Measurements from ENCODE around the gene SLC17A5.

The SLC17A5 gene

DNA sequence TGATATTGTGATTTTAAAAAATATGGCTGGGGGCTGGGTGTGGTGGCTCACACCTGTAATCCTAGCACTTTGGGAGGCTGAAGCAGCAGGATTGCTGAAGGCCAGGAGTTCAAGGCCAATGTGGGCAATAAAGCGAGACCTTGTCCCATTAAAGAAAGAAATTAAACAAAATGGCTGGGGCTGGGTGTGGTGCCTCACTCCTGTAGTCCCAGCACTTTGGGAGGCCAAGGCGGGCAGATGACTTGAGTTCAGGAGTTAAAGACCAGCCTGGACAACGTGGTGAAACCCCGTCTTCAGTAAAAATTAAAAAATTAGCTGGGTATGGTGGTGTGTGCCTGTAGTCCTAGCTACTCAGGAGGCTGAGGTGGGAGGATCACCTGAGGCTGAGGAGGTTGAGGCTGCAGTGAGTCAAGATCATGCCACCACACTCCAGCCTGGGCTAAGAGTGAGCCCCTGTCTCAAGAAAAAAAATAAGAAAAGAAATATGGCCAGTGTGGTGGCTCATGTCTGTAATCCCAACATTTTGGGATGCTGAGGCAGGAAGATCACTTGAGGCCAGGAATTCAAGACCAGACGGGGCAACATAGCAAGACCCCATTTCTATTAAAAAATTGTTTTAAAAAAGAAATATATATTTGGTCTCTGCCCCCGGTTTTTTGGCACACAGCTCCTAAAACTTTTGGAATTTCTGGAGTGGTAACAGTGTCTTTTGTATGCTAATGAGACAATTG is 39.8 kb downstream of the SLC17A5 start:
- H3K4me3 ChIP-seq (ENCODE audit: low read depth, low read length): no peak overlapping the region
- TF ChIP-seq, protein P1, sequence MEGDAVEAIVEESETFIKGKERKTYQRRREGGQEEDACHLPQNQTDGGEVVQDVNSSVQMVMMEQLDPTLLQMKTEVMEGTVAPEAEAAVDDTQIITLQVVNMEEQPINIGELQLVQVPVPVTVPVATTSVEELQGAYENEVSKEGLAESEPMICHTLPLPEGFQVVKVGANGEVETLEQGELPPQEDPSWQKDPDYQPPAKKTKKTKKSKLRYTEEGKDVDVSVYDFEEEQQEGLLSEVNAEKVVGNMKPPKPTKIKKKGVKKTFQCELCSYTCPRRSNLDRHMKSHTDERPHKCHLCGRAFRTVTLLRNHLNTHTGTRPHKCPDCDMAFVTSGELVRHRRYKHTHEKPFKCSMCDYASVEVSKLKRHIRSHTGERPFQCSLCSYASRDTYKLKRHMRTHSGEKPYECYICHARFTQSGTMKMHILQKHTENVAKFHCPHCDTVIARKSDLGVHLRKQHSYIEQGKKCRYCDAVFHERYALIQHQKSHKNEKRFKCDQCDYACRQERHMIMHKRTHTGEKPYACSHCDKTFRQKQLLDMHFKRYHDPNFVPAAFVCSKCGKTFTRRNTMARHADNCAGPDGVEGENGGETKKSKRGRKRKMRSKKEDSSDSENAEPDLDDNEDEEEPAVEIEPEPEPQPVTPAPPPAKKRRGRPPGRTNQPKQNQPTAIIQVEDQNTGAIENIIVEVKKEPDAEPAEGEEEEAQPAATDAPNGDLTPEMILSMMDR (IDR thresholded peaks at IDR 0.05; ENCODE audit: insufficient read depth, low read length, missing control alignments): no peak
- DNase-seq (ENCODE audit: low read depth, low spot score): no peak
- ChIA-PET POLR2A (interaction anchor here (3.3 kb wide), 1 partner anchor 93 kb away, joined by 16 read pairs; the partner anchor contains the start of gene EEF1A1), CTCF (interaction anchor here (1.6 kb wide), 1 partner anchor 10 kb away, joined by 5 read pairs; no protein-coding TSS in a partner anchor)

DNA sequence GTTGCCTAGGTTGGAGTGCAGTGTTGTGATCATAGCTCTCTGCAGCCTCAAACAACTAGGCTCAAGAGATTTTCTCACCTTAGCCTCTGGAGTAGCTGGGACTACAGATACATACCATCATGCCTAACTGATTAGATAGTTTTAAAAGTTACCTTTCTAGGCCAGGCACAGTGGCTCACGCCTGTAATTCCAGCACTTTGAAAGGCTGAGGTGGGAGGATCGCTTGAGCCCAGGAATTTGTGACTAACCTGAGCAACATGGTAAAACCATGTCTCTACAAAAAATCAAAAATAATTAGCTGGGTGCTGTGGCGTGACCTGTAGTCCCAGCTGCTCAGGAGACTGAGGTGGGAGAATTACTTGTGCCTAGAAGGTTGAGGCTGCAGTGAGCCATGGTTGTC is 41.2 kb downstream of the SLC17A5 start:
- POLR2A ChIA-PET: interaction anchor here (0.6 to 4.4 kb wide), 4 partner anchors 32 to 99 kb away, joined by 3 to 37 read pairs (median 10); partner anchors contain the start of gene EEF1A1
- no peak for DNase-seq (ENCODE audit: low read depth, low spot score)
- H3K4me3 ChIP-seq (ENCODE audit: low read depth, low read length): no peak overlapping the region
- CTCF ChIA-PET: interaction anchor here (0.8 to 5.3 kb wide), 11 partner anchors 8 to 111 kb away, joined by 3 to 57 read pairs (median 5); partner anchors contain the start of gene EEF1A1
- TF ChIP-seq, protein P1 (IDR thresholded peaks at IDR 0.05; ENCODE audit: insufficient read depth, low read length, missing control alignments): no peak

DNA sequence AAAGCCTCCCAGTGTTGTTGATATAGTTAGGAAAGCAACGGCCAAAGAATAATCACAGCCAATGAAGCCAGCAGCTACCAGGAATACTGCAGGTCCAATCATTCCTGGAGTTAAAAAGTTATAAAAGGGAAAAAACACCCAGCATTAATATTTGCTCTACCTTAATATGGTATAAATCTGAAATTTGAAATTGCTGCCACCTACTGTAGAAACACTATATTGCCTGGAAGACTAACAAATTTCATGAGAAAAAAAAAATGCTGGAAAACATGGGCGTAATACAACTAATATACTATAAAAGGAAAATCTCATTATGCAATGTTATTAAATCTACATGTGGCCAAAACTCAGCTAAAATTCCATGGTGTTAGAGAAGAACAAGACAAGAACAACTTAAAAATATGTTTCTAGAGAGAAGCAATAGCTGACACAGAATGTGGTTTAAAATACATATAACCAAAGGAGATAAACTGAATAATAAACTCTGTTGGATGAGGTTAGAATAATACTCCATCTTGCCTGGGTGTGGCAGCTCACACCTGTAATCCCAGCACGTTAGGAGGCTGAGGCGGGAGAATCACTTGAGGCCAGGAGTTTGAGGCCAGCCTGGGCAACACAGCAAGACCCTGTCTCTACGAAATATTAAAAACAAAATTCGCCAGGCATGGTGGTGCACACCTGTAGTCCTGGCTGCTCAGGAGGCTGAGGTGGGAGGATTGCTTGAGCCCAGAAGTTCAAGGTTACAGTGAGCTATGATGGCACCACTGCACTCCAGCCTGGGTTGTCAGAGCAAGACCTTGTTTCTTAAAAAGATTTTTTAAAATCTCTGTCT is 43.1 kb downstream of the SLC17A5 start:
- CTCF ChIA-PET: interaction anchor here (0.6 to 5.3 kb wide), 36 partner anchors 8 to 1600 kb away, joined by 3 to 57 read pairs (median 4); partner anchors contain the start of genes EEF1A1 and MTO1
- TF ChIP-seq, protein P1 (IDR thresholded peaks at IDR 0.05; ENCODE audit: insufficient read depth, low read length, missing control alignments): peak; percentile 27
- no peak overlapping the region for H3K4me3 ChIP-seq (ENCODE audit: low read depth, low read length)
- POLR2A ChIA-PET: interaction anchor here (1.2 to 4.4 kb wide), 2 partner anchors 91 to 97 kb away, joined by 4 to 37 read pairs; no protein-coding TSS in a partner anchor
- no peak for DNase-seq (ENCODE audit: low read depth, low spot score)

DNA sequence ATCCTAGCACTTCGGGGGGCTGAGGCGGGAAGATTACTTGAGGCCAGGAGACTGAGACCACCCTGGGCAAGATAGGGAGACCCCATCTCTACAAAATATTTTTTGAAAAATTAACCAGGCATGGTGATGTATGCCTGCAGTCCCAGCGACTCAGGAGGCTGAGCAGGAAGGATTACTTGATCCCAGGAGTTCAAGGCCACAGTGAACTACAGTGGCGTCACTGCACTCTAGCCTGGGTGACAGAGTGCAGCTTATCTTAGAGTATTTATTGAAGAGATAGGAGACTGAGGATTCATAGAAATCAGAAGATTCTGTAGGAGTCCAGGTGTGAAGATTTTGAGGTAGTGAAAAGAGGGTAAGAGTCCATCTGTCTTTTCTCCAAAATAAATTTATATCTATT is 45.0 kb downstream of the SLC17A5 start:
- POLR2A ChIA-PET: no interaction called here

DNA sequence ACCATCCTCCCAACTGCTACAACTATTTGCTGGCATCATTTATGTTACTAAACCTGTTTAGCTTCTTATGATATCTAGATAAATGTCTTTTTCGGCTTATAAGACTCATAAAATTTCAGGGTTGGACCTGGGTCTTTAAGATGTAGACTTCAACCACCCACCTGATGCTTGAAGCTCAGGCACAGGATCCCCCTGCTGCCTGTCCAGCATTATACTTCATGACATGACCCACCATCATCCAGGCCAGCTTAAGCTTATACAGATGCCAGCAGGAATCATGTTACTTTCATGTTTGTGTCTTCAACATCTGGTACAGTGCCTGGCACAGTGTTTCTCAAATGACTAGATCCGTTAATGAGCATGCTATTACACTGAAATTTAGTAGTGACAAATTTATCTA is 47.4 kb downstream of the SLC17A5 start:
- no peak for DNase-seq (ENCODE audit: low read depth, low spot score)
- POLR2A ChIA-PET: interaction anchor here (1.2 to 1.3 kb wide), 2 partner anchors 82 to 87 kb away, joined by 3 to 4 read pairs; no protein-coding TSS in a partner anchor
- TF ChIP-seq, protein P1 (IDR thresholded peaks at IDR 0.05; ENCODE audit: insufficient read depth, low read length, missing control alignments): no peak
- CTCF ChIA-PET: interaction anchor here (1.1 to 1.3 kb wide), 3 partner anchors 89 to 321 kb away, joined by 3 read pairs; no protein-coding TSS in a partner anchor
- no peak overlapping the region for H3K4me3 ChIP-seq (ENCODE audit: low read depth, low read length)

More for the DNA sequence above, 45.0 kb downstream of the SLC17A5 start:
- CTCF ChIA-PET: interaction anchor here (0.6 to 5.3 kb wide), 8 partner anchors 10 to 132 kb away, joined by 3 to 57 read pairs (median 14); partner anchors contain the start of gene EEF1A1
- no peak for DNase-seq (ENCODE audit: low read depth, low spot score)
- TF ChIP-seq, protein P1 (IDR thresholded peaks at IDR 0.05; ENCODE audit: insufficient read depth, low read length, missing control alignments): no peak
- no peak overlapping the region for H3K4me3 ChIP-seq (ENCODE audit: low read depth, low read length)

All from AG04449 (cell line).